Breast epithelium (tissue), 4 donors: ENCODE measurements around the gene ATP1B3. TPM values are rescaled to one million over a fixed set of nuclear protein-coding genes. Genes with fewer than 3 reads are reported as not detected.

Source experiments
- DNase-seq, 2 donors: peaks; one replicate each; pipeline ENCODE4 v3.0.0-alpha.2; 2019; ENCODE audit warnings: low spot score in 2 of 2
- H3K27ac ChIP-seq, 2 donors: fragments of 200-600 bp; sonication (generic) in 1 of 2; one replicate each; pipeline ENCODE4 v1.5.1; 2016 to 2019; ENCODE audit warnings: mild to moderate bottlenecking in 1 of 2
- H3K27me3 ChIP-seq, 2 donors: fragments of 200-600 bp; sonication (generic) in 1 of 2; one replicate each; pipeline versions ENCODE4 v1.5.1 to v1.6.0; 2017 to 2019; ENCODE audit warnings: control low read depth in 1 of 2, mild to moderate bottlenecking in 1 of 2
- H3K36me3 ChIP-seq: fragments of 200-600 bp; one replicate; pipeline ENCODE4 v1.5.1; 2019
- H3K4me1 ChIP-seq, 2 donors: fragments of 200-600 bp; sonication (generic); one replicate each; pipeline ENCODE4 v1.5.1; 2016 to 2019; ENCODE audit warnings: control low read depth in 1 of 2
- H3K4me3 ChIP-seq, 3 donors: fragments of 200-600 bp; sonication (generic); 1 replicate in 2 of 3; 2 replicates in 1 of 3; pipeline ENCODE4 v1.5.1; 2016 to 2019; ENCODE audit warnings: mild to moderate bottlenecking in 3 of 3, moderate library complexity in 2 of 3
- H3K9me3 ChIP-seq, 2 donors: fragments of 200-600 bp; sonication (generic) in 1 of 2; one replicate each; pipeline ENCODE4 v1.5.1; 2016 to 2019; ENCODE audit warnings: control low read depth in 1 of 2
- CTCF ChIP-seq, 3 donors: fragments of 450-650 bp; IDR thresholded peaks; one replicate each; pipeline ENCODE4 v1.5.1; 2016 to 2017; ENCODE audit warnings: antibody characterized with exemption in 3 of 3, mild to moderate bottlenecking in 3 of 3, moderate library complexity in 3 of 3
- POLR2A ChIP-seq: fragments of 450-650 bp; IDR thresholded peaks from one replicate; pipeline ENCODE4 v1.6.1; 2016; ENCODE audit warnings: antibody characterized with exemption, mild to moderate bottlenecking, moderate library complexity
- POLR2AphosphoS5 ChIP-seq, 3 donors: sonication (generic); formaldehyde crosslinking; IDR thresholded peaks; one replicate each; pipeline ENCODE4 v1.6.1; 2017; ENCODE audit warnings: antibody characterized with exemption in 3 of 3
- intact Hi-C: fragments of 100-400 bp; cut with DNase I; formaldehyde crosslinking; loops from one replicate; pipeline ENCODE4 v1.15.1; 2023; ENCODE audit warnings: low total_unique reads
- total RNA-seq, 3 donors: library from RNA; depleted of rRNA; stranded (reverse); fragments of >200 nt; gene quantifications; one replicate each; pipeline ENCODE4 v1.1.0, GENCODE V29; 2016

ATP1B3 gene
- total RNA-seq = 10 to 100 TPM; 47.2 to 88.8 (median 74.4) TPM

- peak within 1 kb of the TSS; percentile 99 to 100 for H3K27ac ChIP-seq
- no peaks in the 10 kb centered on the region for H3K36me3 ChIP-seq
- H3K4me1 ChIP-seq = no peaks in the 10 kb centered on the region
- intact Hi-C loops = no loop called here
- DNase-seq = peak; percentile 67 to 80
- peak within 1 kb of the TSS; percentile 82 to 87 (median 82) for H3K4me3 ChIP-seq
- H3K9me3 ChIP-seq = no peaks in the 10 kb centered on the region
- TF ChIP-seq CTCF (IDR thresholded peaks at IDR 0.05) (no peak), POLR2AphosphoS5 (IDR thresholded peaks at IDR 0.05) (peak; percentile 24 to 84 (median 80)), POLR2A (peak; percentile 22)
- no peaks in the 10 kb centered on the region for H3K27me3 ChIP-seq
These were observed at the start of gene ATP1B3 for GRCh38 chr3:141876381-141876890. Gene ATP1B3, plus strand, starts transcription at chr3:141876643. Its CDS starts 159 bp downstream, at chr3:141876802.

GRCh38 chr3:141828487-141828886 is 48.0 kb upstream of the ATP1B3 start:
- Histone ChIP-seq H3K36me3 (no peaks in the 10 kb centered on the region), H3K27ac (no peak overlapping the region), H3K9me3 (no peaks in the 10 kb centered on the region), H3K4me3 (no peak overlapping the region), H3K4me1 (no peaks in the 10 kb centered on the region), H3K27me3 (no peaks in the 10 kb centered on the region)
- TF ChIP-seq CTCF (IDR thresholded peaks at IDR 0.05) (no peak), POLR2A (no peak), POLR2AphosphoS5 (IDR thresholded peaks at IDR 0.05) (no peak)
- intact Hi-C loops = no loop called here
- no peak for DNase-seq

GRCh38 chr3:141828890-141829289 is 47.6 kb upstream of the ATP1B3 start:
- intact Hi-C loops = no loop called here
- Histone ChIP-seq H3K27ac (no peak overlapping the region), H3K4me3 (no peak overlapping the region), H3K9me3 (no peaks in the 10 kb centered on the region), H3K27me3 (no peaks in the 10 kb centered on the region), H3K4me1 (no peaks in the 10 kb centered on the region), H3K36me3 (no peaks in the 10 kb centered on the region)
- TF ChIP-seq CTCF (IDR thresholded peaks at IDR 0.05) (no peak), POLR2AphosphoS5 (IDR thresholded peaks at IDR 0.05) (no peak), POLR2A (no peak)
- DNase-seq = peak; percentile 65 to 68

- Histone ChIP-seq H3K4me3 (no peak overlapping the region), H3K27ac (no peak overlapping the region), H3K36me3 (no peaks in the 10 kb centered on the region), H3K4me1 (no peaks in the 10 kb centered on the region), H3K9me3 (no peaks in the 10 kb centered on the region), H3K27me3 (no peaks in the 10 kb centered on the region)
- peak in 1 of 2 donors; percentile 24 for DNase-seq
- intact Hi-C loops = no loop called here
- TF ChIP-seq CTCF (IDR thresholded peaks at IDR 0.05) (no peak), POLR2A (no peak), POLR2AphosphoS5 (IDR thresholded peaks at IDR 0.05) (no peak)
These were observed 45.9 kb upstream of the ATP1B3 start for GRCh38 chr3:141830508-141830907.

GRCh38 chr3:141834292-141834691 is 42.2 kb upstream of the ATP1B3 start:
- H3K4me1 ChIP-seq = no peaks in the 10 kb centered on the region
- DNase-seq = no peak
- H3K27ac ChIP-seq = no peak overlapping the region
- intact Hi-C loops = no loop called here
- H3K4me3 ChIP-seq = no peak overlapping the region
- H3K36me3 ChIP-seq = no peaks in the 10 kb centered on the region
- TF ChIP-seq POLR2A = no peak
- no peak for TF ChIP-seq CTCF (IDR thresholded peaks at IDR 0.05)
- no peak for TF ChIP-seq POLR2AphosphoS5 (IDR thresholded peaks at IDR 0.05)
- H3K27me3 ChIP-seq = no peaks in the 10 kb centered on the region
- H3K9me3 ChIP-seq = no peaks in the 10 kb centered on the region
